Colonic mucosa (tissue), 4 donors: ENCODE results near the gene PIK3R1. TPM values are rescaled to one million over a fixed set of nuclear protein-coding genes. Genes with fewer than 3 reads are reported as not detected.

Experiments used
- DNase-seq: peaks from one replicate; pipeline ENCODE4 v3.0.0-alpha.2; 2020
- H3K27ac ChIP-seq: fragments of 200-600 bp; one replicate; pipeline ENCODE4 v1.8.0; 2021
- H3K27me3 ChIP-seq: fragments of 200-600 bp; one replicate; pipeline ENCODE4 v1.8.0; 2021
- H3K36me3 ChIP-seq: fragments of 200-600 bp; one replicate; pipeline ENCODE4 v1.8.0; 2021
- H3K4me1 ChIP-seq: fragments of 200-600 bp; one replicate; pipeline ENCODE4 v1.8.0; 2021; ENCODE audit warnings: mild to moderate bottlenecking
- H3K4me3 ChIP-seq: fragments of 200-600 bp; one replicate; pipeline ENCODE4 v1.8.0; 2021
- H3K9ac ChIP-seq, 2 donors: one replicate each; pipeline ENCODE4 v1.7.0; 2013; ENCODE audit warnings: control low read depth in 2 of 2, low read depth in 2 of 2, low read length in 2 of 2
- H3K9me3 ChIP-seq: fragments of 200-600 bp; one replicate; pipeline ENCODE4 v1.8.0; 2021
- intact Hi-C: fragments of 100-400 bp; cut with DNase I; formaldehyde crosslinking; loops from one replicate; pipeline ENCODE4 v1.14.1; 2022
- total RNA-seq, 2 donors: library from RNA; stranded (reverse); fragmentation: NEBNext Ultra II Directional in 1 of 2; extraction: Animal tissue kit (Norgen Biotek cat#: 25700) in 1 of 2; gene quantifications; one replicate each; pipeline ENCODE4 v1.2.1, GENCODE V29; 2021
- TF ChIP-seq, protein P1 (sequence below): fragments of 200-600 bp; IDR thresholded peaks from one replicate; pipeline ENCODE4 v1.8.0; 2022; ENCODE audit warnings: antibody characterized with exemption, mild to moderate bottlenecking
- donor health status: healthy.
- donor health status: DM: no; HTN: no; CAD: no.
- donor health status: DM: no; HTN: no; CAD: no.

PIK3R1 gene
- total RNA-seq, 2 donors from 2014 or later = 42.9 to 58.1 TPM

GRCh38 chr5:68313336-68313735, 97.8 kb downstream of the PIK3R1 start:
- Histone ChIP-seq H3K27me3 (no peaks in the 10 kb centered on the region), H3K27ac (no peak overlapping the region), H3K9me3 (no peaks in the 10 kb centered on the region), H3K4me3 (no peak overlapping the region), H3K4me1 (no peaks in the 10 kb centered on the region), H3K9ac (no peak overlapping the region), H3K36me3 (no peaks in the 10 kb centered on the region)
- DNase-seq = no peak
- TF ChIP-seq, protein P1, sequence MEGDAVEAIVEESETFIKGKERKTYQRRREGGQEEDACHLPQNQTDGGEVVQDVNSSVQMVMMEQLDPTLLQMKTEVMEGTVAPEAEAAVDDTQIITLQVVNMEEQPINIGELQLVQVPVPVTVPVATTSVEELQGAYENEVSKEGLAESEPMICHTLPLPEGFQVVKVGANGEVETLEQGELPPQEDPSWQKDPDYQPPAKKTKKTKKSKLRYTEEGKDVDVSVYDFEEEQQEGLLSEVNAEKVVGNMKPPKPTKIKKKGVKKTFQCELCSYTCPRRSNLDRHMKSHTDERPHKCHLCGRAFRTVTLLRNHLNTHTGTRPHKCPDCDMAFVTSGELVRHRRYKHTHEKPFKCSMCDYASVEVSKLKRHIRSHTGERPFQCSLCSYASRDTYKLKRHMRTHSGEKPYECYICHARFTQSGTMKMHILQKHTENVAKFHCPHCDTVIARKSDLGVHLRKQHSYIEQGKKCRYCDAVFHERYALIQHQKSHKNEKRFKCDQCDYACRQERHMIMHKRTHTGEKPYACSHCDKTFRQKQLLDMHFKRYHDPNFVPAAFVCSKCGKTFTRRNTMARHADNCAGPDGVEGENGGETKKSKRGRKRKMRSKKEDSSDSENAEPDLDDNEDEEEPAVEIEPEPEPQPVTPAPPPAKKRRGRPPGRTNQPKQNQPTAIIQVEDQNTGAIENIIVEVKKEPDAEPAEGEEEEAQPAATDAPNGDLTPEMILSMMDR = no peak
- intact Hi-C loops = no loop called here

- Histone ChIP-seq H3K27me3 (no peaks in the 10 kb centered on the region), H3K4me3 (no peak overlapping the region), H3K4me1 (no peaks in the 10 kb centered on the region), H3K9me3 (no peaks in the 10 kb centered on the region), H3K36me3 (no peaks in the 10 kb centered on the region), H3K9ac (no peak overlapping the region), H3K27ac (no peak overlapping the region)
- TF ChIP-seq, protein P1 = no peak
- intact Hi-C loops = no loop called here
- DNase-seq = no peak
Observed at GRCh38 chr5:68314465-68314864, 98.9 kb downstream of the PIK3R1 start.

DNA sequence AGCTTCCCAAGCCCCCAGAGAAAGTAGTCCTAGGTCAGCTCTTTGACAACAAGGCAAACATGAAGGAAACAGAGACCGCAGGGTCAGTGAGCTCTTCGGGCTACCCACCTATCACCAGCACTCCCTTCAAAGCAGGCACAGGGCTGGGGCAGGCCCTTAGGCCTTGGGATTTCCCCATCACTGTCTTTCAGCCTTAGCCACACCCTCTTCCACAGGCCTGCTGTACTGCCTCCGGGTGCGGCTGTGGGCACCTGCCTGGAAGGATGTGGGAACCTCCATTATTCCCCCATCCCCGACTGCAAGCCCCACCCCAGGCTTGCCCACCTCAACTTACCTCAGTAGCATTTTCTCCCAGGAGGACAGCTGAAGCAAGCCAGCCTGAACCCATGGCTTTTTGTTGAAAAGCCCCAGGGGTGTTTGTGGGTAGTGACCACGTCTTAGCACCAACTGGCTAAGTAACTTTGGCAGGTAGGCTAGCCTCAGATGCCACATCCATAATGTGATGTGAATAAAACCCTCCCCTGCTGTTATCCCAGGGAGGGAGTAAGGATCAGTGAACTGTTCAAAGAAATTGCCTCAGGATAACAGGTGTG, 100.2 kb downstream of the PIK3R1 start:
- Histone ChIP-seq H3K9ac (no peak overlapping the region), H3K36me3 (no peaks in the 10 kb centered on the region), H3K27me3 (no peaks in the 10 kb centered on the region), H3K9me3 (no peaks in the 10 kb centered on the region), H3K4me3 (no peak overlapping the region), H3K27ac (no peak overlapping the region), H3K4me1 (no peaks in the 10 kb centered on the region)
- peak; percentile 27 for DNase-seq
- intact Hi-C loops = no loop called here
- TF ChIP-seq, protein P1 = no peak

DNA sequence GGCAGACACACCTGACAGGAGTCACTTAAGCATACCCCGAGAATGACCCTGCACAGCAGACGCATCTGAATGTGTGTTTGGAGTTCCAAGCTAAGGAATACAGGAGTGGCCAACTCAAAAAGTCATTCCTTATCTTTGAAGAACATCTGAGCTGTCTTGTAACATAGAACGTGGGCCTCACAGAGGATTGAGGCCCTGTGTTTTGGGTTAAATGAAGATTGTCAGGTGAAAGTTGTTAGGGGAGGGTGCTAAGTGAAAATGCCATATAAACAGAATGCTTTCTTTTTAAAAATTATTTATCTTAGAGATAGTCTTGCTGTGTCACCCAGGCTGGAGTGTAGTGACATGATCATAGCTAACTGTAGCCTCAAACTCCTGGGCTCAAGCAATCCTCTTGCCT, 100.9 kb downstream of the PIK3R1 start:
- H3K27ac ChIP-seq = no peak overlapping the region
- no peak overlapping the region for H3K9ac ChIP-seq
- H3K27me3 ChIP-seq = no peaks in the 10 kb centered on the region
- no peaks in the 10 kb centered on the region for H3K36me3 ChIP-seq
- DNase-seq = no peak
- H3K4me3 ChIP-seq = no peak overlapping the region
- TF ChIP-seq, protein P1 = no peak
- intact Hi-C loops = no loop called here
- H3K4me1 ChIP-seq = no peaks in the 10 kb centered on the region
- H3K9me3 ChIP-seq = no peaks in the 10 kb centered on the region

GRCh38 chr5:68317646-68318045, 102.1 kb downstream of the PIK3R1 start:
- intact Hi-C loops = no loop called here
- Histone ChIP-seq H3K4me1 (no peaks in the 10 kb centered on the region), H3K9ac (no peak overlapping the region), H3K27ac (no peak overlapping the region), H3K9me3 (no peaks in the 10 kb centered on the region), H3K27me3 (no peaks in the 10 kb centered on the region), H3K36me3 (no peaks in the 10 kb centered on the region), H3K4me3 (no peak overlapping the region)
- TF ChIP-seq, protein P1 = no peak
- no peak for DNase-seq
